ENCODE measurements around the gene REPIN1. TPM values are rescaled to one million over a fixed set of nuclear protein-coding genes. Genes with fewer than 3 reads are reported as not detected.
A peak's percentile ranks its signal among the peaks of the same experiment; 100 is the strongest.

The REPIN1 gene
- total RNA-seq, 2 experiments from 2014 or later: 53.4 to 57.5 TPM

DNA sequence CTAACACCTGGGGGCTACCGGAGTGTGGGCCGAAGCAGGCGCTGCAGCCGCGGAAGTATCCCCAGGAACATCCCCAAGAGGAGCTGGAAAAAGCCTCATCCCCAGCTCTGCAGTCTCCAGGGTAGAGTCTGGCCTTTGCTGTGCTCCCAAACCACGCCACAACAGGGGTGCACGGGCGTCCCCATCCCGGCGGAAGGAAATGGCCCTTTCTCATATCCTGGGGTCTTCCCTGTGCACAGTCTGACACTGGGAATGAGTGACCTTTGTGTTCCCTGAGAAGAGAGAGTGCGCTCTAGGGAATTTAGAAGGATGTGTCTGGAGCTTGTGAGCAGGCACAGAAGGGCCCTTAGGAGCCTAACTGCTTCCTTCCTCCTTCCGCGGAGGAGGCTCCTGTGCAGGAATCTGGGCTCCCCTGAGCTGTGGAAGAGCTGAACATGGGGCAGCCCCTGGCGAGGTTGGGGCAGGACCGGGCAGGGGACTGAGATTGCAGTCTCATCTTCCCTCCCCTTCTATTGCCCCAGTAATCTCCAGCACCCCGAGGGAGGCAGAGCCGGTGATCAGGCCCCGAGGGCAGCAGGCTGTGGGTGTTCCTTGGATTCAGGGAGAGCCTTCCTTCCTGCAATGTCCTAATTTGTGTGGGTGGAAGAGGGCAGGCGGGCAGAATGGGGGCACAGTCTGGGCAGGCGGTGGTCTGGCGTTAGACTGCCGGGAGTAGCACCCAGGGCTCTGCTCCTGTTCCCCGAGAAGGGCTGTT lies 1.3 kb downstream of the REPIN1 start:
- Mint-ChIP-seq H3K27me3 (no peaks in the 10 kb centered on the region), H3K4me1 (peaks cover 29% of the 10 kb centered on the region), H3K36me3 (peaks cover 5% of the 10 kb centered on the region), H3K27ac (peak overlapping the region; percentile 90), H3K9me3 (no peaks in the 10 kb centered on the region), H3K4me3 (peak overlapping the region; percentile 93)
- DNase-seq: peak; percentile 31
- no peak for ATAC-seq (ENCODE audit: low read depth)
- POLR2A ChIA-PET: interaction anchor here (0.6 to 3.5 kb wide), 7 partner anchors 8 to 79 kb away, joined by 3 to 47 read pairs (median 5); a partner anchor contains a TSS

DNA sequence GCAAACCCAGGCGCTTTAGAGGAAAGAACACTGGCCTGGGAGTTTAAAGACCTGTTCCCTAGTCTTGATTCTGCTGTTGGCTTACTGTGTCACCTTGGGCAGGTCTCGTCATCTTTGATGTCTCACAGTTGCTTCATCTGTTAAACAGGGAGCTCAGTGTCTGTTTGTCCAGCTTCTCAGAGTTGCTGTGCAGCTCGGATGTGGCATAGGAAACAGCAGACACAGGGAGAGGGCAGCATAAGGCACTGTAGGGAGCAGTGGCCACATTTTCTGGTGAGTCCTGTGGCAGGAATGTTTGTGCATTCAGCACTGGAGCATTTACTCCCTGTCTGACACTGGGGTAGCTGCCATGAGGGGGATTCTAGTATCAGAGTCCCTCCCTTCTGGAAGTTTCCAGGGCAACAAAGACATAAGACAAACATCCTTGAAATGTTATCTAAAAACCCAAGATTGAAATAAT lies 2.0 kb downstream of the REPIN1 start:
- H3K36me3 Mint-ChIP-seq: peaks cover 5% of the 10 kb centered on the region
- H3K9me3 Mint-ChIP-seq: no peaks in the 10 kb centered on the region
- DNase-seq (peak; percentile 21), ATAC-seq (ENCODE audit: low read depth) (no peak)
- peak overlapping the region; percentile 41 for H3K27ac Mint-ChIP-seq
- POLR2A ChIA-PET: interaction anchor here (1.1 to 3.5 kb wide), 2 partner anchors 9 to 35 kb away, joined by 3 to 47 read pairs; a partner anchor contains a TSS
- peaks cover 26% of the 10 kb centered on the region for H3K4me1 Mint-ChIP-seq
- H3K27me3 Mint-ChIP-seq: no peaks in the 10 kb centered on the region
- no peak overlapping the region for H3K4me3 Mint-ChIP-seq

GRCh38 chr7:150371131-150371995 lies 2.7 kb downstream of the REPIN1 start:
- POLR2A ChIA-PET: interaction anchor here (1.1 to 3.5 kb wide), 2 partner anchors 10 to 34 kb away, joined by 3 to 47 read pairs; a partner anchor contains a TSS
- H3K27me3 Mint-ChIP-seq: no peaks in the 10 kb centered on the region
- peaks cover 5% of the 10 kb centered on the region for H3K36me3 Mint-ChIP-seq
- H3K27ac Mint-ChIP-seq: no peak overlapping the region
- H3K9me3 Mint-ChIP-seq: no peaks in the 10 kb centered on the region
- DNase-seq (peak; percentile 30), ATAC-seq (ENCODE audit: low read depth) (no peak)
- no peak overlapping the region for H3K4me3 Mint-ChIP-seq
- peaks cover 29% of the 10 kb centered on the region for H3K4me1 Mint-ChIP-seq

DNA sequence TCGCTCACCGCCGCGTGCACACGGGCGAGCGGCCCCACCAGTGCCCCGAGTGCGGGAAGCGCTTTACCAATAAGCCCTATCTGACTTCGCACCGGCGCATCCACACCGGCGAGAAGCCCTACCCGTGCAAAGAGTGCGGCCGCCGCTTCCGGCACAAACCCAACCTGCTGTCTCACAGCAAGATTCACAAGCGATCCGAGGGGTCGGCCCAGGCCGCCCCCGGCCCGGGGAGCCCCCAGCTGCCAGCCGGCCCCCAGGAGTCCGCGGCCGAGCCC lies 3.3 kb downstream of the REPIN1 start:
- POLR2A ChIA-PET: no interaction called here
- H3K27ac Mint-ChIP-seq: no peak overlapping the region
- no peak overlapping the region for H3K4me3 Mint-ChIP-seq
- no peaks in the 10 kb centered on the region for H3K27me3 Mint-ChIP-seq
- ATAC-seq (ENCODE audit: low read depth) (no peak), DNase-seq (peak; percentile 28)
- H3K36me3 Mint-ChIP-seq: peaks cover 5% of the 10 kb centered on the region
- peaks cover 32% of the 10 kb centered on the region for H3K4me1 Mint-ChIP-seq
- H3K9me3 Mint-ChIP-seq: no peaks in the 10 kb centered on the region

DNA sequence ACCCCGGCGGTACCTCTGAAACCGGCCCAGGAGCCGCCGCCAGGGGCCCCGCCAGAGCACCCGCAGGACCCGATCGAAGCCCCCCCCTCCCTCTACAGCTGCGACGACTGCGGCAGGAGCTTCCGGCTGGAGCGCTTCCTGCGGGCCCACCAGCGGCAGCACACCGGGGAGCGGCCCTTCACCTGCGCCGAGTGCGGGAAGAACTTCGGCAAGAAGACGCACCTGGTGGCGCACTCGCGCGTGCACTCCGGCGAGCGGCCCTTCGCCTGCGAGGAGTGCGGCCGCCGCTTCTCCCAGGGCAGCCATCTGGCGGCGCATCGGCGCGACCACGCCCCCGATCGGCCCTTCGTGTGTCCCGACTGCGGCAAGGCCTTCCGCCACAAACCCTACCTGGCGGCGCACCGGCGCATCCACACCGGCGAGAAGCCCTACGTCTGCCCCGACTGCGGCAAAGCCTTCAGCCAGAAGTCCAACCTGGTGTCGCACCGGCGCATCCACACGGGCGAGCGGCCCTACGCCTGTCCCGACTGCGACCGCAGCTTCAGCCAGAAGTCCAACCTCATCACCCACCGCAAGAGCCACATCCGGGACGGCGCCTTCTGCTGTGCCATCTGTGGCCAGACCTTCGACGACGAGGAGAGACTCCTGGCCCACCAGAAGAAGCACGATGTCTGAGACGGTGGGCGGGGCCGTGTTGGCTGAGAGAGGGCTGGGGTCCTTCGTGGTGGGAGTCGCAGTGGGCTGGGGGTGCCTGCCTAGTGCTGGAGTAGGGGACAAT lies 3.8 kb downstream of the REPIN1 start:
- H3K36me3 Mint-ChIP-seq: peaks cover 5% of the 10 kb centered on the region
- no peaks in the 10 kb centered on the region for H3K9me3 Mint-ChIP-seq
- peak; percentile 30 for DNase-seq
- no peak overlapping the region for H3K4me3 Mint-ChIP-seq
- no peak overlapping the region for H3K27ac Mint-ChIP-seq
- H3K4me1 Mint-ChIP-seq: peaks cover 31% of the 10 kb centered on the region
- POLR2A ChIA-PET: interaction anchor here (1.7 kb wide), 1 partner anchor 32 kb away, joined by 4 read pairs; no protein-coding TSS in a partner anchor
- no peaks in the 10 kb centered on the region for H3K27me3 Mint-ChIP-seq
- ATAC-seq (ENCODE audit: low read depth): no peak

DNA sequence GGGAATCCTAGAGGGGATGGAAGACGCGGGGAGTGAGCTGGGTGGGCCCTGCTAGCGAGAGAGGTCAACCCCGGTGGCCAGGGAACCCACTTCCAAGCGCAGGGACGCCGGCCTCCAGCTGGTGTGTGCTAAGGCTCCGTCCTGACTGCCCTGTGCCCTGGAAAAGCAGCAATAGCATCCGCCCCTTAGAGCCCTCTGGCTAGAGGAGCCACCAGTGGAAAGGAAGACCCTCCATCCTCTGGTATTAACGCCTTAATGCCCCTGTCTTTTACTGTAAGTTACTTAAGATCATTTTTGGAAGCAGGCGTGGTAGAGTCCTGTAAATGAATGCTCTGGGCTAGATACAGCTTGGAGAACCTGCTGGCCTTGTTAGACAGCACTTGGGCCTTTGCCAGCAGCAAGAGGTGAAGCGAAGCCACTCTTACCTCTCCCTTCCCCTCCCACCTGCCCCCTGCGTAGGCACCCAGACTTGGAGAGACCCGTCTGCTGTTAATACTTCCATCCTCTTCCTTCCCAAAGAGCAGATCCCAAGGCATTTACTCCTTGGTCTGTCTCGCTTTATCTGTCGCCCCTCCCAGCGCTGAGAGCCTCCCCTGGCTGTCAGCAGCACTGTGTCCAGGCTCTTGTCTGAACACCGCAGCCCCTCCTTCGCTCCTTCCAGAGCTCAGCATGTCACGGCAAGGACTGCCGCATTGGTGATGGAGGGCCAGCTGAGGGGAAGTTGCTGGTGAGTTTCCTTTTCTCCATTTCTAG lies 4.6 kb downstream of the REPIN1 start:
- H3K4me3 Mint-ChIP-seq: no peak overlapping the region
- peaks cover 35% of the 10 kb centered on the region for H3K4me1 Mint-ChIP-seq
- H3K36me3 Mint-ChIP-seq: peaks cover 5% of the 10 kb centered on the region
- H3K27ac Mint-ChIP-seq: no peak overlapping the region
- no peaks in the 10 kb centered on the region for H3K9me3 Mint-ChIP-seq
- ATAC-seq (ENCODE audit: low read depth) (no peak), DNase-seq (peak; percentile 15)
- no peaks in the 10 kb centered on the region for H3K27me3 Mint-ChIP-seq
- POLR2A ChIA-PET: interaction anchor here (1.7 kb wide), 1 partner anchor 31 kb away, joined by 4 read pairs; no protein-coding TSS in a partner anchor

GRCh38 chr7:150374026-150374425 lies 5.4 kb downstream of the REPIN1 start:
- Mint-ChIP-seq H3K9me3 (no peaks in the 10 kb centered on the region), H3K27me3 (no peaks in the 10 kb centered on the region), H3K36me3 (peaks cover 5% of the 10 kb centered on the region), H3K4me1 (peaks cover 35% of the 10 kb centered on the region), H3K4me3 (no peak overlapping the region), H3K27ac (no peak overlapping the region)
- DNase-seq (peak; percentile 3), ATAC-seq (ENCODE audit: low read depth) (no peak)
- POLR2A ChIA-PET: interaction anchor here (1.7 kb wide), 1 partner anchor 30 kb away, joined by 4 read pairs; no protein-coding TSS in a partner anchor

DNA sequence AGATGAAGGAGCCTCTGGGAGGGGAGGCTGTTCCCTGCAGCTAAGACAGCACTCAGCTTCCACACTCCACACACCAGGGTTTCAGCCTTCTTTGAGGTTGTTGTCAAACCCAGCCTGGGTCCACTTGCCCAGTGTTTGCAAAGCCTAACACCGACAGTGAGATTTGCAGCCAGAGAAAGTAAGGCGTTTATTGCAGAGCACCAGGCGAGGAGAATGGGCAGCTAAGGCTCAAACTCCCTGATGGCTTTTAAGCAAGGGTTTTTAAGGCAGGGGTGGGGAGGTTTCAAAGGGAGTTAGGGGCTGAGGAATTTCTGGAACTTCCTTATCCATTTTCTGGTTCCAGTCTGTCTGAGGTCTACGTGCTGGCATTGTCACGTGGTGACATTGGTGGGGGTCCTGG lies 5.8 kb downstream of the REPIN1 start:
- Mint-ChIP-seq H3K4me3 (no peak overlapping the region), H3K27me3 (no peaks in the 10 kb centered on the region), H3K36me3 (peaks cover 5% of the 10 kb centered on the region), H3K27ac (no peak overlapping the region), H3K4me1 (peaks cover 30% of the 10 kb centered on the region), H3K9me3 (no peaks in the 10 kb centered on the region)
- ATAC-seq (ENCODE audit: low read depth) (no peak), DNase-seq (peak; percentile 13)
- POLR2A ChIA-PET: interaction anchor here (1.7 kb wide), 1 partner anchor 30 kb away, joined by 4 read pairs; no protein-coding TSS in a partner anchor

GRCh38 chr7:150375662-150376521 lies 7.3 kb downstream of the REPIN1 start:
- Mint-ChIP-seq H3K27me3 (no peaks in the 10 kb centered on the region), H3K9me3 (no peaks in the 10 kb centered on the region), H3K36me3 (peaks cover 9% of the 10 kb centered on the region), H3K4me3 (no peak overlapping the region), H3K4me1 (peaks cover 34% of the 10 kb centered on the region), H3K27ac (peak overlapping the region; percentile 5)
- no peak for ATAC-seq (ENCODE audit: low read depth)
- POLR2A ChIA-PET: no interaction called here
- DNase-seq: peak; percentile 18

DNA sequence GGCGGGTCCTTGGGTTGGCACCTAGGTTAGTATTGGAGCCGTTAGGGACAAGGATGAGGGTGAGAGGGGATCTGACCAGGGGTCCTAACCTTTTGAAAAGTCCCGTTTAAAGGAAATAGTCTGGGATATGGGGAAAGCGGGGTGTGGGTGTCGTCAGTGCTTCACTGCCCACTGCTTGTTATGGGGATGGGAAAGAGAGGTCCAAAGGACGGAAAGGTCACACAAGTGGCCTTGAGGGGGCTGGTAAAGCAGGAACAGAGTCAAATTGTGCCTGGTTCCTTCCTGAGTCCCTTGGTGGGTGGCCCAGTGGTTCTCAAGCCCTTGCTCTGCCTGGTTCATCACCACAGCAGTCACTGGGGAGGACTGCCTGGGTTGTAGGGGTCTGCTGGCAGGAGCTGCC lies 7.9 kb downstream of the REPIN1 start:
- H3K9me3 Mint-ChIP-seq: no peaks in the 10 kb centered on the region
- H3K4me3 Mint-ChIP-seq: no peak overlapping the region
- H3K4me1 Mint-ChIP-seq: peaks cover 36% of the 10 kb centered on the region
- ATAC-seq (ENCODE audit: low read depth): no peak
- POLR2A ChIA-PET: interaction anchor here (2.1 kb wide), 1 partner anchor 8 kb away, joined by 14 read pairs; the partner anchor contains the start of gene REPIN1
- H3K27me3 Mint-ChIP-seq: no peaks in the 10 kb centered on the region
- no peak overlapping the region for H3K27ac Mint-ChIP-seq
- H3K36me3 Mint-ChIP-seq: peaks cover 9% of the 10 kb centered on the region
- DNase-seq: peak; percentile 18

GRCh38 chr7:150377196-150377595 lies 8.6 kb downstream of the REPIN1 start:
- ATAC-seq (ENCODE audit: low read depth) (no peak), DNase-seq (no peak)
- Mint-ChIP-seq H3K27me3 (no peaks in the 10 kb centered on the region), H3K27ac (no peak overlapping the region), H3K4me1 (peaks cover 36% of the 10 kb centered on the region), H3K36me3 (peaks cover 9% of the 10 kb centered on the region), H3K9me3 (no peaks in the 10 kb centered on the region), H3K4me3 (peak overlapping the region; percentile 80)
- POLR2A ChIA-PET: interaction anchor here (1.1 to 2.1 kb wide), 3 partner anchors 8 to 27 kb away, joined by 4 to 14 read pairs (median 5); partner anchors contain the start of gene REPIN1

Measured in activated naive CD8-positive, alpha-beta T cell treated with anti-CD3 and anti-CD28 coated beads, Interleukin-2, amount 10 ng/mL, durations not matched to agents 7 days and 5 days (primary cell).